C4-2B (cell line): ENCODE results near the gene ATCAY.

Experiments used
- ZFX ChIP-seq: fragments of 450-650 bp; IDR thresholded peaks from 2 replicates; pipeline ENCODE4 v1.6.1; 2017
- TF ChIP-seq, protein P1 (sequence below): fragments of 450-650 bp; conservative IDR thresholded peaks from 2 replicates; pipeline ENCODE4 v1.5.1; 2017; ENCODE audit warnings: mild to moderate bottlenecking

DNA sequence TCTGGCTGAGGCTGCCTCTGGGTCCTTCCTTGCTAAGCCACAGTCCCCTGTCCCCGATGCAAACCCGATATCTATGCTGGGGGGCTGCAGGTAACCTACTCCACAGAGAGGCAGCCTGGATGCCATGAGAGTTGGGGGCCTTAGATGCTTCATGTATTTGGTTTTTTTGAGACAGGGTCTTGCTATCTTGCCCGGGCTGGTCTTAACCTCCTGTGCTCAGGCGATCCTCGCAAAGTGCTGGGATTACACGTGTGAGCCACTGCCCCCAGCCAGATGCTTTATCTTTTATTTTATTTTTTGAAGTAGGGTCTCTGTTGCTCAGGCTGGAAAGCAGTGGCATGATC is 1.5 kb downstream of the ATCAY start:
- TF ChIP-seq, protein P1, sequence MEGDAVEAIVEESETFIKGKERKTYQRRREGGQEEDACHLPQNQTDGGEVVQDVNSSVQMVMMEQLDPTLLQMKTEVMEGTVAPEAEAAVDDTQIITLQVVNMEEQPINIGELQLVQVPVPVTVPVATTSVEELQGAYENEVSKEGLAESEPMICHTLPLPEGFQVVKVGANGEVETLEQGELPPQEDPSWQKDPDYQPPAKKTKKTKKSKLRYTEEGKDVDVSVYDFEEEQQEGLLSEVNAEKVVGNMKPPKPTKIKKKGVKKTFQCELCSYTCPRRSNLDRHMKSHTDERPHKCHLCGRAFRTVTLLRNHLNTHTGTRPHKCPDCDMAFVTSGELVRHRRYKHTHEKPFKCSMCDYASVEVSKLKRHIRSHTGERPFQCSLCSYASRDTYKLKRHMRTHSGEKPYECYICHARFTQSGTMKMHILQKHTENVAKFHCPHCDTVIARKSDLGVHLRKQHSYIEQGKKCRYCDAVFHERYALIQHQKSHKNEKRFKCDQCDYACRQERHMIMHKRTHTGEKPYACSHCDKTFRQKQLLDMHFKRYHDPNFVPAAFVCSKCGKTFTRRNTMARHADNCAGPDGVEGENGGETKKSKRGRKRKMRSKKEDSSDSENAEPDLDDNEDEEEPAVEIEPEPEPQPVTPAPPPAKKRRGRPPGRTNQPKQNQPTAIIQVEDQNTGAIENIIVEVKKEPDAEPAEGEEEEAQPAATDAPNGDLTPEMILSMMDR: no peak
- no peak for TF ChIP-seq ZFX
